Thyroid gland (tissue), 4 donors: ENCODE measurements around the gene OTUD4.

ENCODE experiments used
- CTCF ChIP-seq, 6 experiments: fragments of 200-600 bp in 3 of 6; fragments of 450-650 bp in 3 of 6; sonication (generic) in 3 of 6; IDR thresholded peaks; one replicate each; pipeline ENCODE4 v1.5.1; 2016 to 2019; ENCODE audit warnings: antibody characterized with exemption in 6 of 6, mild to moderate bottlenecking in 2 of 6, inconsistent platforms in 1 of 6, moderate library complexity in 1 of 6
- POLR2A ChIP-seq, 2 donors: fragments of 450-650 bp; IDR thresholded peaks; one replicate each; pipeline ENCODE4 v1.6.1; 2017; ENCODE audit warnings: antibody characterized with exemption in 2 of 2, mild to moderate bottlenecking in 2 of 2, moderate library complexity in 1 of 2

DNA sequence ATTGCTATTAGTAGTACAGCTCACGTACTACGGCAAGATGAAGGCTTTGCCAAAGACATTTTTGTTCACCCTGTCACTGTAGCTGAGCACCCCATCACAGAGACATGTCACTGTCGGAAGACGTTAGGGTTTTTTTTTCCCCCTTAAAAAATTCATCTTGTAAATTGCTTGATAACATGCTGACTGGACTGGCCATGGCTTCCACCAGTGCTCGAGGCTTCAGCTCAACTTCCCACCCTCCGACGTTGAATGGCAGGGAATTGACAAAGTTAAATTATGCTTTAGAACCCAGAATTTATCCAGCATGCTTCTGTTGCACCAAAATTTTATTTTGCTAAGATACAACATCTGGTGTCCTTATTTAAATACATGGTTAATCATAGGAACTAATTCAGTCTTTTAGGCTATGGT is 707 bp upstream of the OTUD4 start:
- TF ChIP-seq CTCF (IDR thresholded peaks at IDR 0.05) (peak in 1 of 6 experiments; percentile 8), POLR2A (IDR thresholded peaks at IDR 0.05) (no peak)
